OCI-LY7 (cell line): ENCODE results near the gene RAB11B.

ENCODE experiments used
- EZH2phosphoT487 ChIP-seq: fragments of 200-600 bp; sonication (generic); IDR thresholded peaks from 2 replicates; pipeline ENCODE4 v1.6.1; 2018; ENCODE audit warnings: low read depth, borderline replicate concordance, mild to moderate bottlenecking, mixed run types, antibody characterized with exemption, low read length, moderate library complexity, mixed read lengths
- TF ChIP-seq, protein P1 (sequence below): fragments of 200-600 bp; sonication (generic); conservative IDR thresholded peaks from 2 replicates; pipeline ENCODE4 v1.5.1; 2014; ENCODE audit warnings: mild to moderate bottlenecking, antibody characterized with exemption, low read length, moderate library complexity, mixed read lengths

DNA sequence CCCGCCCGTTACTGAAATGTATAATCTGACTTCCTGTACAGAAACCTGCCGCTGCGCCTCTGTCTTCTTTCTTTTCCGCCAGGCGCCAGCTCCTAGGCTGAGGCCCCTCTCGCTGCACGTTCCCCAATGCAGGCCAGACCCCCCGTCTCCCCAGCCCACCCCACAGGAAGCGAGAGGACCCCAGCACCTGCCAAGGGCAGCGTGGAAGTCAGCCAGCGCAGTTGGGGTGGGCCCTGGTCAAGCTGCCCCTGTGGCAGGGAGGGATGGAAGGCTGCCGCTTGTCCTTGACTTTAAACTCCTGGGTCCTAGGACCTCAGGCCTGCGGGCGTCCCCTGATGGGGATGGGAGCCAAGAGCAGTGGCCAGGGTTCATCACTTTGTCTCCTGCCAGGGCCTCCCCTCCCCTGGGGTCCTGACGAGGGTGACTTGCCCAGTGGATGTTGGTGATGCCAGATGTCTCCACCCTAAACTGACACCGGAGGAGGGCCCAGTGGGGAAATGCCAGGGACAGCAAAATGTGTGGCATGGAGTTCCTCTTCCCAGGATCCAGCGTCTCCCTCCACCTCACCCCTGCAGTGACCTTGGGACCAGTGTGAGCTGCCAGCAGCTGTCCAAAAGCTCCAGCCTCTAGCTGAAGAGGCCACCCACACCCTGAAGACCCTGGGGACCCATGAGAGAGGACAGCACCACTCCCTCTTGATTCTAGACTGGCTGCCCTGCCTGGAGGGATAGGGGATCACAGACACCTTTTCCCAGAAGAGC, 14.4 kb downstream of the RAB11B start:
- TF ChIP-seq, protein P1, sequence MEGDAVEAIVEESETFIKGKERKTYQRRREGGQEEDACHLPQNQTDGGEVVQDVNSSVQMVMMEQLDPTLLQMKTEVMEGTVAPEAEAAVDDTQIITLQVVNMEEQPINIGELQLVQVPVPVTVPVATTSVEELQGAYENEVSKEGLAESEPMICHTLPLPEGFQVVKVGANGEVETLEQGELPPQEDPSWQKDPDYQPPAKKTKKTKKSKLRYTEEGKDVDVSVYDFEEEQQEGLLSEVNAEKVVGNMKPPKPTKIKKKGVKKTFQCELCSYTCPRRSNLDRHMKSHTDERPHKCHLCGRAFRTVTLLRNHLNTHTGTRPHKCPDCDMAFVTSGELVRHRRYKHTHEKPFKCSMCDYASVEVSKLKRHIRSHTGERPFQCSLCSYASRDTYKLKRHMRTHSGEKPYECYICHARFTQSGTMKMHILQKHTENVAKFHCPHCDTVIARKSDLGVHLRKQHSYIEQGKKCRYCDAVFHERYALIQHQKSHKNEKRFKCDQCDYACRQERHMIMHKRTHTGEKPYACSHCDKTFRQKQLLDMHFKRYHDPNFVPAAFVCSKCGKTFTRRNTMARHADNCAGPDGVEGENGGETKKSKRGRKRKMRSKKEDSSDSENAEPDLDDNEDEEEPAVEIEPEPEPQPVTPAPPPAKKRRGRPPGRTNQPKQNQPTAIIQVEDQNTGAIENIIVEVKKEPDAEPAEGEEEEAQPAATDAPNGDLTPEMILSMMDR, result no peak
- TF ChIP-seq EZH2phosphoT487, result no peak
